Measurements from ENCODE around the gene NHLRC2. TPM values are rescaled to one million over a fixed set of nuclear protein-coding genes. Genes with fewer than 3 reads are reported as not detected.

NHLRC2 gene
- total RNA-seq, 1 donor from 2014 or later = 39.9 TPM

GRCh38 chr10:113911113-113911512, 56.7 kb downstream of the NHLRC2 start:
- peaks cover 11% of the 10 kb centered on the region for H3K36me3 Mint-ChIP-seq
- H3K9me3 Mint-ChIP-seq = no peaks in the 10 kb centered on the region
- no peak overlapping the region for H3K4me3 Mint-ChIP-seq
- H3K27me3 Mint-ChIP-seq (ENCODE audit: low read depth) = no peaks in the 10 kb centered on the region
- TF ChIP-seq, protein P1, sequence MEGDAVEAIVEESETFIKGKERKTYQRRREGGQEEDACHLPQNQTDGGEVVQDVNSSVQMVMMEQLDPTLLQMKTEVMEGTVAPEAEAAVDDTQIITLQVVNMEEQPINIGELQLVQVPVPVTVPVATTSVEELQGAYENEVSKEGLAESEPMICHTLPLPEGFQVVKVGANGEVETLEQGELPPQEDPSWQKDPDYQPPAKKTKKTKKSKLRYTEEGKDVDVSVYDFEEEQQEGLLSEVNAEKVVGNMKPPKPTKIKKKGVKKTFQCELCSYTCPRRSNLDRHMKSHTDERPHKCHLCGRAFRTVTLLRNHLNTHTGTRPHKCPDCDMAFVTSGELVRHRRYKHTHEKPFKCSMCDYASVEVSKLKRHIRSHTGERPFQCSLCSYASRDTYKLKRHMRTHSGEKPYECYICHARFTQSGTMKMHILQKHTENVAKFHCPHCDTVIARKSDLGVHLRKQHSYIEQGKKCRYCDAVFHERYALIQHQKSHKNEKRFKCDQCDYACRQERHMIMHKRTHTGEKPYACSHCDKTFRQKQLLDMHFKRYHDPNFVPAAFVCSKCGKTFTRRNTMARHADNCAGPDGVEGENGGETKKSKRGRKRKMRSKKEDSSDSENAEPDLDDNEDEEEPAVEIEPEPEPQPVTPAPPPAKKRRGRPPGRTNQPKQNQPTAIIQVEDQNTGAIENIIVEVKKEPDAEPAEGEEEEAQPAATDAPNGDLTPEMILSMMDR (IDR thresholded peaks at IDR 0.05; ENCODE audit: unreplicated experiment) = no peak
- DNase-seq (ENCODE audit: low spot score in 2 of 2, unreplicated experiment in 2 of 2) = no peak
- no peaks in the 10 kb centered on the region for H3K4me1 Mint-ChIP-seq
- no peak overlapping the region for H3K27ac Mint-ChIP-seq

DNA sequence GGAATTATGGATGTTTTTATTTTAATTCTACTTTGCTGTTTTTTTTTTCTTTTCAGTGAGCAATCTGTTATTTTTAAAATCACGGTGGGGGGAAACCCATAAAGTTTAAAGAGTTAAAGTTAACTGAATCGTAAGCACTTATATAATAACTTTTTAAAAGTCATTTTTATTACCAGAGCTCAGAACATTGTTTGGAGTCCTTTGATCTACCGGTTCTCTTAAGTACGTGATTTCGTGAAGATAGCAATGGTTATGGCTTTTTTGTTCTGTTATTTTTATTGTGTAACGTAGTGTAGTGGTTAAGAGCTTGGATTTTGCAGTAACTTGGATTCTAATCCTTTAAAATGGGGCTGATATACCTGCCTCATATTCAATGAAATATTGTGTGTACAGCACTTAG, 57.4 kb downstream of the NHLRC2 start:
- no peak for DNase-seq (ENCODE audit: low spot score in 2 of 2, unreplicated experiment in 2 of 2)
- H3K4me3 Mint-ChIP-seq = no peak overlapping the region
- H3K4me1 Mint-ChIP-seq = no peaks in the 10 kb centered on the region
- H3K27me3 Mint-ChIP-seq (ENCODE audit: low read depth) = no peaks in the 10 kb centered on the region
- no peak overlapping the region for H3K27ac Mint-ChIP-seq
- H3K36me3 Mint-ChIP-seq = peaks cover 11% of the 10 kb centered on the region
- TF ChIP-seq, protein P1 (IDR thresholded peaks at IDR 0.05; ENCODE audit: unreplicated experiment) = no peak
- no peaks in the 10 kb centered on the region for H3K9me3 Mint-ChIP-seq

GRCh38 chr10:113912582-113912981, 58.1 kb downstream of the NHLRC2 start:
- Mint-ChIP-seq H3K27me3 (ENCODE audit: low read depth) (no peaks in the 10 kb centered on the region), H3K4me3 (no peak overlapping the region), H3K9me3 (no peaks in the 10 kb centered on the region), H3K27ac (no peak overlapping the region), H3K4me1 (no peaks in the 10 kb centered on the region), H3K36me3 (peaks cover 8% of the 10 kb centered on the region)
- no peak for DNase-seq (ENCODE audit: low spot score in 2 of 2, unreplicated experiment in 2 of 2)
- TF ChIP-seq, protein P1 (IDR thresholded peaks at IDR 0.05; ENCODE audit: unreplicated experiment) = no peak

DNA sequence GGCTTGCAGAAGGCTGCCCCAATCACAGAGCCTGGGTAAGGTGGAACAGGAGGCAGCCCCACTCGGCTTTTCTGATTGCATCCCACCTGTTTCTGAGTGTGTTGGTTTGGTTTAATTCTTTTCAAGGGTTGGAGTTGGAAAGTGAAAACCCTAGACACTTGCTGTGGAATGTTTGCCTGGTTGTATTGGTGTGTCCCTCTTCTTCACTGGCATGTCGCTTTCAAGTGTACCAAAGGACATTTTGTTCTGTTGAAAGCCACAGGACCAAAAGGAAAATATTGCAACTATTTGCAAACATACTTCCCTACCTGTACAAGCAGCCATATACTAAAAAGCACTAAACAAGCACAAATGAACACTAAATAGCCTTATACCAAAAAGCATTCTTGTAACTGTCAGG, 60.5 kb downstream of the NHLRC2 start:
- no peaks in the 10 kb centered on the region for H3K27me3 Mint-ChIP-seq (ENCODE audit: low read depth)
- H3K4me3 Mint-ChIP-seq = no peak overlapping the region
- H3K27ac Mint-ChIP-seq = no peak overlapping the region
- DNase-seq (ENCODE audit: low spot score in 2 of 2, unreplicated experiment in 2 of 2) = no peak
- no peaks in the 10 kb centered on the region for H3K4me1 Mint-ChIP-seq
- H3K9me3 Mint-ChIP-seq = peaks cover 4% of the 10 kb centered on the region
- TF ChIP-seq, protein P1 (IDR thresholded peaks at IDR 0.05; ENCODE audit: unreplicated experiment) = no peak
- H3K36me3 Mint-ChIP-seq = peaks cover 15% of the 10 kb centered on the region

- DNase-seq (ENCODE audit: low spot score in 2 of 2, unreplicated experiment in 2 of 2) = no peak
- Mint-ChIP-seq H3K27me3 (ENCODE audit: low read depth) (no peaks in the 10 kb centered on the region), H3K27ac (no peak overlapping the region), H3K9me3 (peaks cover 4% of the 10 kb centered on the region), H3K4me1 (peaks cover 6% of the 10 kb centered on the region), H3K36me3 (peaks cover 15% of the 10 kb centered on the region), H3K4me3 (no peak overlapping the region)
- TF ChIP-seq, protein P1 (IDR thresholded peaks at IDR 0.05; ENCODE audit: unreplicated experiment) = no peak
These were observed 61.1 kb downstream of the NHLRC2 start for GRCh38 chr10:113915540-113915939.

DNA sequence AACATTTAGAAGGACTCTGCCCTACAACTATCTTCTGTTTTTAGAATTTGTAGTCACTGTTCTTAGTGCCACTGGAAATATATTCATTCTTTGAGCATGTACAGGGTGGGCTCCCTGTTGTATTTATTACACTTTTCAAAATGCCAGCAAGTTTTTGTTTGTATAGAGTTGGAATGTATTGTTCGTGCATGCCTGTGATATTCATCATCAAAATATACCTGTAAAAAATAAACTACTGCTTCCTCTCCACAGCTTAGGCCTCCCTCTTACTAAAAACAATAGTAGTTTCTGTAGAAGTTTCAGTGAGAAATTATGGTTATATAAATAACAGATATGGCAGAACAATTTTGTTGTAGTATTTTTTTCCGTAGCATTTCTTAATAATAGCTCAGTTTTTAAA, 61.6 kb downstream of the NHLRC2 start:
- DNase-seq (ENCODE audit: low spot score in 2 of 2, unreplicated experiment in 2 of 2) = no peak
- Mint-ChIP-seq H3K27ac (peak overlapping the region; percentile 8), H3K4me1 (peaks cover 10% of the 10 kb centered on the region), H3K4me3 (no peak overlapping the region), H3K9me3 (peaks cover 4% of the 10 kb centered on the region), H3K27me3 (ENCODE audit: low read depth) (no peaks in the 10 kb centered on the region), H3K36me3 (peaks cover 15% of the 10 kb centered on the region)
- TF ChIP-seq, protein P1 (IDR thresholded peaks at IDR 0.05; ENCODE audit: unreplicated experiment) = no peak

Data from mesothelial cell of epicardium (in vitro differentiated cells).